ENCODE results near the gene CDK5RAP2.

Gene CDK5RAP2

DNA sequence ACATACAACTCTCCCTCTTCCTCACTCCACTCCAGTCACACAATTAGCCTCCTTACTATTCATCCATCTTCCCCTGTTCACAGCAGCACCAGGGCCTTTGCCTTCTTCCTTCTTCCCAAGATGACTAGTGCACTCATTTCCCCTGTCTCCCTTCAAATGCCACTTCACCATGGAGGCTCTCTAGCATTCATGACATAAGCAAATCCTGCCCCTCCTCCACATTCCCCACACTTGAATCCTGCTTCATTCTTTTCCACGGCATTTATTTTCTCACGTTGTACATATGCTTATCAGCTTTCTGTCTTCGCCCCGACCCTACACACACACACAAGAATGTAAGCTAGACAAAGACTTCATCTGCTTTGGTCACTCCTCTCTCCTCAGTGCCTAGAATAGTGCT, 133.3 kb downstream of the CDK5RAP2 start:
- no peak for DNase-seq (ENCODE audit: low read depth)

DNA sequence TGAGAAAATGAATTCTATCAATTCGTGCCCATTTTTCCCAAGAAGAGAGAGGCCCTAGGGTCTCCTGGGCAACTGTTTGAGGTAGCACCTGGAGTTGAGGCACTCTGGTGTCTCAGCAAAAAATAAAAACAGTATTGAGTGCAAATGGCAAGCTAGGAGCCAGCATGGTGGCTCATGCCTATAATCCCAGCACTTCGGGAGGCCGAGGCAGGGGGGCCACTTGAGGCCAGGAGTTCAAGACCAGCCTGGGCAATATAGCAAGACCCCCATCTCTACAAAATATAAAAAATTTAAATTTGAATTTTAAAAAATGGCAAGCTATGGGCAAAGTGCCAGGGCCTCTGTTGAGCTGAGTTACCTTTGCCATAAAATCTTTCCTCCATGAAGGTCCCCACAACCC, 136.0 kb downstream of the CDK5RAP2 start:
- H3K4me3 ChIP-seq (ENCODE audit: low read depth, low read length), result no peak overlapping the region

More for the DNA sequence above, 133.3 kb downstream of the CDK5RAP2 start:
- no peak overlapping the region for H3K4me3 ChIP-seq (ENCODE audit: low read depth, low read length)
- TF ChIP-seq, protein P1, sequence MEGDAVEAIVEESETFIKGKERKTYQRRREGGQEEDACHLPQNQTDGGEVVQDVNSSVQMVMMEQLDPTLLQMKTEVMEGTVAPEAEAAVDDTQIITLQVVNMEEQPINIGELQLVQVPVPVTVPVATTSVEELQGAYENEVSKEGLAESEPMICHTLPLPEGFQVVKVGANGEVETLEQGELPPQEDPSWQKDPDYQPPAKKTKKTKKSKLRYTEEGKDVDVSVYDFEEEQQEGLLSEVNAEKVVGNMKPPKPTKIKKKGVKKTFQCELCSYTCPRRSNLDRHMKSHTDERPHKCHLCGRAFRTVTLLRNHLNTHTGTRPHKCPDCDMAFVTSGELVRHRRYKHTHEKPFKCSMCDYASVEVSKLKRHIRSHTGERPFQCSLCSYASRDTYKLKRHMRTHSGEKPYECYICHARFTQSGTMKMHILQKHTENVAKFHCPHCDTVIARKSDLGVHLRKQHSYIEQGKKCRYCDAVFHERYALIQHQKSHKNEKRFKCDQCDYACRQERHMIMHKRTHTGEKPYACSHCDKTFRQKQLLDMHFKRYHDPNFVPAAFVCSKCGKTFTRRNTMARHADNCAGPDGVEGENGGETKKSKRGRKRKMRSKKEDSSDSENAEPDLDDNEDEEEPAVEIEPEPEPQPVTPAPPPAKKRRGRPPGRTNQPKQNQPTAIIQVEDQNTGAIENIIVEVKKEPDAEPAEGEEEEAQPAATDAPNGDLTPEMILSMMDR (IDR thresholded peaks at IDR 0.05; ENCODE audit: insufficient read depth, low read depth, low read length, missing control alignments), result no peak

DNA sequence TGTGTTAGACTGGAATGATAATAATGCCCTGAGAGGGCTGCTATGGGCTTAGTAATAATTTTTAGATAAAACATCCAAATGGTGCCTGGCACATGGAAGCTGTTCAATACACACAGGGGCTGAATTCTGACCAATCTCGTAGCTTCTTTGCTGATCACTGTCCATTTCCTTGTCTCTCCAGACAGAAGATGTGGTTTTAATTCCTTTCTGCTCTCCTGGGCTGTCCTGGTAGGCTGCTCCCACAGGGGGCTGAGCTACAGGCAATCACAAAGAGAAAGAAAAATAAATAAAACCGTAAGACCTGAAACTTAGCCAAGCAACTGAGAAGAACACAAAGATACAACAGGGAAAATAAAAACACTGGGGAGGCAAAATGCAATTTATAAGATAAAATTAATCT, 136.5 kb downstream of the CDK5RAP2 start:
- no peak overlapping the region for H3K4me3 ChIP-seq (ENCODE audit: low read depth, low read length)
- no peak for DNase-seq (ENCODE audit: low read depth)
- TF ChIP-seq, protein P1 (IDR thresholded peaks at IDR 0.05; ENCODE audit: insufficient read depth, low read depth, low read length, missing control alignments), result no peak

More for the DNA sequence above, 136.0 kb downstream of the CDK5RAP2 start:
- DNase-seq (ENCODE audit: low read depth), result no peak
- TF ChIP-seq, protein P1 (IDR thresholded peaks at IDR 0.05; ENCODE audit: insufficient read depth, low read depth, low read length, missing control alignments), result no peak

DNA sequence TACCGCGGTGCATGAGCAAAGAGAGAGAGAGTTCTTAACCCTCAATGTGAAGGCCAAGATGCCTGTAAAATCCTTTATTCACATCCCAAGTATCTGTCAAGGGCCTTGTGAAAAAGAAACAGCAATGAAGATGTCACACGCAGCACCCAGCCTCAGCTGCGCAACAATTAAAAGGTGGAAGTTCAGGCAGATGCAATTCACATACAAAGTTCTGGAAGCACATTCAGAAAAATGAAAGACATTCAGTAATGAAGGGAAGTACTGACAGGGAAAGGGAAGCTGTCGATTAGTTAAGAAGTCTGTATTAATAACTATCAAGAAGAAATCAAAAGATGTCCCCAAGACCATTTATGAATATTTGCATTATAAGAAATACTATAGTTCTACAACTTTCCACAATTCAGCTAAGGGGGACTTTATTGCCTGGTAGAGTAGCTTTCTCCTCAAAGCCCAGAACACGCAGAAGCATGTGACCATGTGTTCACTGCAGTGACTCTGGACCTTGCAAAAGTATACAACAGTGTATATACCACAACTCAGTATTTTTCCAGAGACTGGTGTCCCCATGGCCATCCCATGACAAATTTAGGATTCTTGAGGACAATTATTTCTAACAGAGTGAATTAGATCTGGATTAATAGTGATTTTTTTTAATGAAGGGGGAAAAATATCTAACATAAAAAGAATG, 137.5 kb downstream of the CDK5RAP2 start:
- H3K4me3 ChIP-seq (ENCODE audit: low read depth, low read length), result no peak overlapping the region
- no peak for DNase-seq (ENCODE audit: low read depth)
- TF ChIP-seq, protein P1 (IDR thresholded peaks at IDR 0.05; ENCODE audit: insufficient read depth, low read depth, low read length, missing control alignments), result no peak

DNA sequence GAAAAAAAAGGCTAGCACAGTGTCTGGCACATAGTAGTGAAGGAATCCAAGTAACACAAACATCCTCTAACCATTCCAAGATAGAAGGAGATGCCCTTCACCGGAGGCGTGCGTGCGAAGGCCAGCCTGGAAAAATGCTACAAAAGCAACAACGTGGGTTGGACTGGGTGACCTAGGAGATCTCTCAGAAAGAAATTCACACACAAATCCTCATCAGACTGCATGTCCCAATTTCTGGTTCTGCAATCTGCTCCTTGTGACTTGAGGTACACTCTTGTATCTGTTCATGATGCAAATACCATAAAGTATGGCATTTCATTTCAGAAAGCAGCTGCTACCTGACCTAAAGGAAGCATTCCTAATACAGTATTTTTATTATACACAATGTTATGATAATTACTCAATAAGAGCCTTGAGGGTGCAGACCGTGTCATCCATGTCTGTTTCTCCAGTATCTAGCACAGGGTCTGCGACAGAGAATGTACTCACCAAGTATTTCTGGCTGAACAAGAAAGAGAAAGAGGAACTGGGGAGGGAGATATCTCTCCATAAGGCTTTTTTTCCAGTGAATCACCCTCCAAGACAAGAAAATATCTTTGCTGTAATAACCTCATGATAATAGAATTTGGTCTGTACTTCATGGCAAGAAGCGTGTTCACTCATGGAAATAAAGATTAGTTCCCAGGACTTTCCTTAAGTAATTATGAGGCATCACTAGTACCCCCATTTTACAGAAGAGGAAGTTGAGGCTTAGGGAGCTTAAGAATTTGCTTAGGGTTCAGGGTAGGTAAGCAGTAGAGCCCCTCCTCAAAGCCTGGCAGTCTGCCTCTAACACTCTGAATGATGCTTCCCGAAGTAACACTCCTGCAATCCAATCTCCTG, 138.3 kb downstream of the CDK5RAP2 start:
- TF ChIP-seq, protein P1 (IDR thresholded peaks at IDR 0.05; ENCODE audit: insufficient read depth, low read depth, low read length, missing control alignments), result no peak
- no peak for DNase-seq (ENCODE audit: low read depth)
- no peak overlapping the region for H3K4me3 ChIP-seq (ENCODE audit: low read depth, low read length)

DNA sequence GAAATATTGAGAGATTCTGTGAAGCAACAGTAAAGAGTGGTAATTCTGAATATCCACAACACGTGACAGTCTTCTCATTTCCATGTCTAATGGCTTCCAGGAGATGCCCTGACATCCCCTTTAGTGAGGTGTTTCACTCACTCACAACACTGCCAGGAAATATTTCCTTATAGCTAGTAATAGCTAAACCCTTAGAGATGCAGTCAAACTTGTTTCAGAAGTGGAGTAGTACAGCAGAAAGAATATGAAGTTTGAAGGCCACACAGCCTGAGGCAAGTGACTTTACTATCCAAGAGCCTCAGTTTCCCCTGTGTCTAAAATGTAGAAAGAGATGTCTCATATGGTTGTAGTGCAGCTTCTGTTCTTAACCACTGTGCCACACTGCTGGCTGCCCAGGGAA, 139.2 kb downstream of the CDK5RAP2 start:
- no peak for DNase-seq (ENCODE audit: low read depth)
- TF ChIP-seq, protein P1 (IDR thresholded peaks at IDR 0.05; ENCODE audit: insufficient read depth, low read depth, low read length, missing control alignments), result no peak
- H3K4me3 ChIP-seq (ENCODE audit: low read depth, low read length), result no peak overlapping the region
